Airway epithelial cell (primary cell): ENCODE data around the gene CHCHD3. TPM values are rescaled to one million over a fixed set of nuclear protein-coding genes. Genes with fewer than 3 reads are reported as not detected.

ENCODE experiments used
- total RNA-seq: library from RNA; depleted of rRNA; stranded (reverse); fragments of >200 nt; gene quantifications from 2 replicates; pipeline ENCODE4 v1.2.3, GENCODE V29; 2015

Gene CHCHD3
- total RNA-seq: 46.7 and 49.2 TPM in 2 replicates

DNA sequence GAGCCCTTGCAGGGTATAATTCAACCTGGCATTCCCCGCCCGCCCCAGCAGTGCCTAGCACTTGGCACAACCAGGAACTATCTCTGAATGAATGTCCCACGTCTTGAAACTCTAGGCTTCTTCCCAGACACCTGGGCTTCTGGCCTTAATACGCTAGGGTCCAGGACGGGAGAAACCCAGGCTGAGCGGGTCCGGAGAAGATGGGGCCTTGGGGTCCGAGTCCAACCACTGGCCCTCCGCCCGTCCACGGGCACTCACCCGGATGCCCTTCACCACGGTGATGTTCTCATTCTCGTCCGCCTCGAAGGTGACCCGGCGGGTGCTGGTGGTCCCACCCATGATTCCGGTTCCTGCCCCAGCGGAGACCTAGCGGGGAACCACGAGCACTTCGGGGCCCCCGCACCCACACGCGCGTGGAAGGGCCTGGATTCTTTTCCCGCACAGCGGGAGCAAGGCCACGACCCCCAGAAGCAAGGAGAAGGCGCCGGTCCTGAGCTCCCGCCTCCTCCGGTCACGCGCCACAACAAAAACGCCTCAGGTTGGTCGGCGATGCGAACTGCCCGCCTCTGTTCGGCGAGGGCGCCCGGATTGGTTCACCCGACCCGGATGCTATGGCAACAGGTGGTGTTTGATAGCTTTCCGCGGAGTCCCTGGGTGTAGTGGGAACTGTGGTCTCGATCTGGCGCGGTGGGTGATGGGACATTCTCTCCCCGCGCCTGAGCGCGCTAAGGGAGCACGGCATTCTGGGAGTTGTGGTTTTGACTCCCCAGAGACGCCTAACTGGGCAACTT, at the start of gene CHCHD3:
Gene CHCHD3, minus strand, starts transcription at position 492 of the 791 bp plus-strand sequence. Its CDS starts 153 bp downstream, at position 339.

Other genes with a start within 250 kb of the CHCHD3 start
- gene EXOC4, start 171.0 kb upstream of the CHCHD3 start, total RNA-seq: 34.5 and 52.3 TPM in 2 replicates